Ovary (tissue), 9 donors: ENCODE data around the gene OCEL1. TPM values are rescaled to one million over a fixed set of nuclear protein-coding genes. Genes with fewer than 3 reads are reported as not detected.

Experiments
- DNase-seq, 5 donors: peaks; one replicate each; pipeline ENCODE4 v3.0.0-alpha.2; 2019 to 2020
- H3K27ac ChIP-seq, 2 donors: fragments of 200-600 bp; one replicate each; pipeline versions ENCODE4 v1.5.1 to v1.8.0; 2019 to 2022
- H3K27me3 ChIP-seq: fragments of 200-600 bp; one replicate; pipeline ENCODE4 v1.8.0; 2022
- H3K36me3 ChIP-seq: fragments of 200-600 bp; sonication (generic); one replicate; pipeline ENCODE4 v1.5.1; 2019
- H3K4me1 ChIP-seq: one replicate; pipeline ENCODE4 v1.8.1; 2013; ENCODE audit warnings: mild to moderate bottlenecking, moderate library complexity; ENCODE audit not compliant: insufficient read depth
- H3K4me3 ChIP-seq: fragments of 200-600 bp; sonication (generic); one replicate; pipeline ENCODE4 v1.5.1; 2017
- H3K9me3 ChIP-seq, 2 donors: fragments of 200-600 bp in 1 of 2; sonication (generic) in 1 of 2; one replicate each; pipeline versions ENCODE4 v1.5.1 to v1.8.1; 2013 to 2019; ENCODE audit warnings: mild to moderate bottlenecking in 1 of 2, moderate library complexity in 1 of 2
- CTCF ChIP-seq, 3 donors: fragments of 450-650 bp in 2 of 3; fragments of 200-600 bp in 1 of 3; IDR thresholded peaks; one replicate each; pipeline versions ENCODE4 v1.5.1 to v1.8.0; 2016 to 2022; ENCODE audit warnings: antibody characterized with exemption in 3 of 3, mild to moderate bottlenecking in 1 of 3
- EP300 ChIP-seq: sonication (generic); formaldehyde crosslinking; IDR thresholded peaks from one replicate; pipeline ENCODE4 v1.6.1; 2017; ENCODE audit warnings: antibody characterized with exemption
- POLR2A ChIP-seq: fragments of 450-650 bp; IDR thresholded peaks from one replicate; pipeline ENCODE4 v1.6.1; 2017; ENCODE audit warnings: antibody characterized with exemption, mild to moderate bottlenecking, moderate library complexity
- WGBS, 3 donors: extraction: QIAGEN DNeasy Blood & Tissue Kit in 1 of 3; methylation state at CpG; one replicate each; pipeline versions ENCODE4 v1.1.5 to v1.1.7; 2013 to 2017; 5-methylcytosine and 5-hydroxymethylcytosine counted together
- intact Hi-C, 4 donors: fragments of 100-400 bp; cut with DNase I; formaldehyde crosslinking; loops; one replicate each; pipeline versions ENCODE4 v1.11.0 to v1.15.1; 2022 to 2023
- polyA plus RNA-seq, 2 donors: library from polyadenylated mRNA; stranded (reverse); fragments of 200-250 nt in 1 of 2; fragments of 350-450 nt in 1 of 2; fragmentation: Illumina TruSeq in 1 of 2; extraction: RNeasy Lipid Tissue Mini Kit (QIAGEN cat#74804) in 1 of 2; gene quantifications; one replicate each; pipeline ENCODE4 v1.2.3, GENCODE V29; 2013 to 2014
- total RNA-seq, 7 donors: library from RNA; depleted of rRNA in 2 of 7; stranded (reverse); fragments of >200 nt in 2 of 7; fragmentation: NEBNext Ultra II Directional in 3 of 7; extraction: Animal tissue kit (Norgen Biotek cat#: 25700) in 3 of 7; gene quantifications; one replicate each; pipeline versions ENCODE4 v1.1.0 to v1.2.4, GENCODE V29; 2016 to 2023
- donor health status: DM: no; HTN: no; CAD: no; lungs with moderate emphysema.
- donor health status: DM: no; HTN: no; CAD: no.
- donor health status: Bipolar disorder and iron deficiency.
- donor health status: DM: yes; HTN: yes; CAD: no.
- donor health status: DM: no; HTN: no; CAD: no.
- donor health status: DM: yes; HTN: yes; CAD: no.

OCEL1 gene
- total and polyA plus RNA-seq, 9 donors = 6.4 to 39.8 (median 18.6) TPM

GRCh38 chr19:17202249-17202648 is 23.8 kb upstream of the OCEL1 start:
- Histone ChIP-seq H3K4me1 (no peaks in the 10 kb centered on the region), H3K36me3 (no peaks in the 10 kb centered on the region), H3K9me3 (no peaks in the 10 kb centered on the region), H3K4me3 (no peak overlapping the region), H3K27ac (no peak overlapping the region), H3K27me3 (no peaks in the 10 kb centered on the region)
- WGBS, 3 donors = 81 to 86% (median 83%) methylated on average over 9 of the region's 9 CpGs
- TF ChIP-seq CTCF (IDR thresholded peaks at IDR 0.05) = no peak
- intact Hi-C loops = loop anchor here in 3 of 4 donors (5.0 to 10.0 kb wide), 3 partner anchors 73 to 83 kb away; partner anchors contain the start of gene ANKLE1 (in 2 of the 3)
- no peak for DNase-seq

GRCh38 chr19:17202713-17203112 is 23.3 kb upstream of the OCEL1 start:
- H3K4me3 ChIP-seq = no peak overlapping the region
- TF ChIP-seq EP300 = no peak
- TF ChIP-seq POLR2A = no peak
- DNase-seq = no peak
- no peak overlapping the region for H3K27ac ChIP-seq
- H3K9me3 ChIP-seq = no peaks in the 10 kb centered on the region
- no peaks in the 10 kb centered on the region for H3K27me3 ChIP-seq
- H3K36me3 ChIP-seq = no peaks in the 10 kb centered on the region
- 86 to 94% (median 93%) methylated on average over 17 of the region's 17 CpGs for WGBS, 3 donors
- H3K4me1 ChIP-seq = no peaks in the 10 kb centered on the region
- intact Hi-C loops = loop anchor here in 3 of 4 donors (5.0 to 10.0 kb wide), 3 partner anchors 72 to 82 kb away; partner anchors contain the start of gene ANKLE1 (in 2 of the 3)

- no peaks in the 10 kb centered on the region for H3K4me1 ChIP-seq
- no peaks in the 10 kb centered on the region for H3K9me3 ChIP-seq
- WGBS, 3 donors = 72 to 78% (median 76%) methylated on average over 25 to 27 of the region's 27 CpGs
- DNase-seq = peak; percentile 39 to 79 (median 64)
- intact Hi-C loops = loop anchor here in 3 of 4 donors (5.0 to 10.0 kb wide), 3 partner anchors 69 to 79 kb away; partner anchors contain the start of gene ANKLE1 (in 2 of the 3)
- H3K27me3 ChIP-seq = no peaks in the 10 kb centered on the region
- H3K36me3 ChIP-seq = no peaks in the 10 kb centered on the region
- TF ChIP-seq CTCF (IDR thresholded peaks at IDR 0.05) (peak; percentile 18 to 60 (median 52)), EP300 (no peak)
- H3K27ac ChIP-seq = no peak overlapping the region
- no peak overlapping the region for H3K4me3 ChIP-seq
Observed at GRCh38 chr19:17205237-17206140, 20.5 kb upstream of the OCEL1 start.

GRCh38 chr19:17206736-17207581 is 19.1 kb upstream of the OCEL1 start:
- intact Hi-C loops = loop anchor here in 3 of 4 donors (5.0 to 10.0 kb wide), 3 partner anchors 68 to 78 kb away; partner anchors contain the start of gene ANKLE1 (in 2 of the 3)
- H3K4me3 ChIP-seq = no peak overlapping the region
- H3K27ac ChIP-seq = no peak overlapping the region
- H3K27me3 ChIP-seq = no peaks in the 10 kb centered on the region
- H3K36me3 ChIP-seq = no peaks in the 10 kb centered on the region
- no peaks in the 10 kb centered on the region for H3K9me3 ChIP-seq
- whole genome bisulfite sequencing, 3 donors = 89 to 93% (median 93%) methylated on average over 24 to 25 of the region's 25 CpGs
- no peaks in the 10 kb centered on the region for H3K4me1 ChIP-seq
- no peak for TF ChIP-seq POLR2A
- peak in 1 of 5 donors; percentile 17 for DNase-seq
